AG08396 (cell line): Measurements from ENCODE around the gene ZSCAN22.
"Not testable (repeated sequence)": the region's sequence is repeated elsewhere in the genome, so short reads cannot be mapped to it uniquely, and the experiment has no call there.

Source experiments
- DNase-seq: peaks from one replicate; pipeline ENCODE4 v3.0.0; 2012; ENCODE audit warnings: low spot score, mixed read lengths

Gene ZSCAN22

DNA sequence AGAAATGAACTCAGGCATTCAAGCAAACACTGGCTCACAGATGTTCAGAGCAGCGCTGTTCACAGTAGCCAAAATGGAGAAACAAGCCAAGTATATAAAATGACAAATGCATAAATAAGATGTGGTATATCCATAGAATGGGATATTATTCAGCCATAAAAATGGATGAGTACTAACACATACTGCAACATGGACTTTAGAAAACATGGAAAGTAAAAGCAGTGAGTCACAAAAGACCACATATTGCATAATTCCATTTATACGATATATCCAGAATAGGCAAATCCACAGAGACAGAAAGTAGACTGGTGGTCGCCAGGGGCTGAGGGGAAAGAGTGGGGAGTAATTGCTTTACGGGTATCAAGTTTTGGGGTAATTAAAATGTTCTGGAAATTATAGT is 47.4 kb downstream of the ZSCAN22 start:
- DNase-seq = no peak

DNA sequence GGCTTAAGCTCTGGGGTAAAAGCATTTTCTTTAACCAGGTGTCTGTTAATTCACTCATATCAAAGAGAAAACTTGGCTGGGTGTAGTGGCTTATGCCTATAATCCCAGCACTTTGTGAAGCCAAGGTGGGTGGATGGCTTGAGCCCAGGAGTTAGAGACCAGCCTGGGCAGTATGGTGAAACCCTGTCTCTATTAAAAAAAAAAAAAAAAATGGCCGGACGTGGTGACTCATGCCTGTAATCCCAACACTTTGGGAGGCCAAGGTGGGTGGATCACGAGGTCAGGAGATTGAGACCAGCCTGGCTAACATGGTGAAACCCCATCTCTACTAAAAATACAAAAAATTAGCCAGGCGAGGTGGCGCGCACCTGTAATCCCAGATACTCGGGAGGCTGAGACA is 49.9 kb downstream of the ZSCAN22 start:
- DNase-seq = not testable (repeated sequence)

DNA sequence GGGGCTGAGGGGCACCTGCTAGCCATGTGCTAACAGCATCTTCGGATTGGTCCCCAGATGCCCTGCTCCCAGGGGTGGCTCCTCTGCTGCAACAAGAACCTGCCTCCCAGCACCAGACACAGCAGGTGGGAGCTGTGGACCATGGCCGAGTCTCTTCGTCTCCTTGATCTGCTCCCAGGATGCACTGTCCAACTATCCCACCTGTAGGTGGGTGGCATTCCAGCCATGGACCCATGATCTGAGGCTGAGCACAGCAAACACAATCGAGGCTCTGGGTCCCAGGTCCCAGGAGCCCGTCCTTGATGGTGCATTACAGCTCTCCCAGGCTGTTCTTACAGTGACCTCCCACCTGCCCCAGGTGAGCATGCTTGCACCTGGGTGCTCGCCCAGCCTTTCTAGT is 52.5 kb downstream of the ZSCAN22 start:
- DNase-seq = no peak

DNA sequence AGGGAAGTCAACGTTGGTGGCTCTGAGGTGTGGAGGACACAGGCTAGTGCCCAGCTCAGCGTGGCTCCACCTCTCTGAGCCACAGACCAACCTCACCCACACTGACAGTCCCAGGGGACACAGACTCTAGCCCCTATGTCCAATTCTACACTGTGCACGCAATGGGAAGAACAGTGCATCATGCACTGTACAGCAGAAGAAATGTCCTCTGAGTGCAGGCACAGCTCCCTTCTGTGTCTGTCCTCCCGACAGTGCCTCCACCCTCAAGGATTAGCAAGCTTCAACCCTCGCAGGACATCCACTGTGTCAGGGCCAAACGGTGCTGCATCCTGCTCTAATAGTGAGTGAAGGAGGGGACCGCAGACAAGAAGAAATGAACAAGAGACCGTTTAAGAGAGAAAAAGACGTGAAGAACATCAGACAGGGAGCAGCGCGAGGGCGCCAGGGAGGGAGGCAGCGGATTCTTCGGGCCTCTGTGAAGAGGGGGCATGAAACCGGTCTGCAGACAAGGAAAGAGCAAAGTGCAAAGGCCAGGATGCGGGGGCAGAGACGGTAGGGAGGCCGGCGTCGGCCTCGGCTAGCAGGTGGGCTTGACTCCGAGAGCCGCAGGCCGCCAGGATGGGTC is 53.4 kb downstream of the ZSCAN22 start:
- DNase-seq = no peak

DNA sequence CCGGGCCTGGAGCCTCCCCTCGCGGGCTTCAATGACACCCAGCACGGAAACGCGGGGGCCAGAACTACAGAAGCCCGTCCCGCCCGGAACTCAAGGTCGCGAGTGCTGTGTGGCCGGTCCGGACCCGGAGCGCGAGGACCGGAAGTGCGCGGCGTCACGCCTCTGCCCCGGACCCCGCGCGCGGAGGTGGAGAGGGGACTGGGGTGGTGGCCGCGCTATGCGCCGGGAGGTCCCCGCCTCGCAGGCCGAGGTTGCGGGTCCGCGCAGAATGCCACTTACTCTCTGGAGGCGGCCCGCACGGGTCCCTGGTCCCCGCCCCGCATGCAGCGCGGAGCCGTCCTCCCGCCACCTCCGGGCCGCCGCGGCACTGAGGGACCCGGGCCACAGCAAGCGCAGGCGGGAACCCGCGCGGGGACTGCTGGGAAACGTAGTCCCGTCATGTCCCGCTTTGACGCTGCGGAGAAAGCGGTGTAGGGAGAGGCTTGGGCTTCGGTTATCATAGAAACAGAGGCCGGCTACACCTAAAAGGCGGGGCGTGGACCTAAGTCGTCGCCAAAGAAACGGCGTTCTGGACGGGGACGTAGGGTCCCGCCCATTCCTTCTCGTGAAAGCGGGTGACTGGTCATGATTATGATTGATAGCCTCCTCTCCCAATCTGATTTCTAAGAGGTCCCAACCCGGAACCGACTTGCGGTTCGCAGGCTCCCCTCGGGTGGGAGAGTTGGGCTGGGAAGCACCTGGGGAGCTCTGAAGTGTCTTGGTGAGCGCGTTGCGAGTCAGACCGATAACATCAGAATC is 54.1 kb downstream of the ZSCAN22 start, which contains the start of gene ZNF837:
Gene ZNF837 (minus strand): TSS at position 369 of the 798 bp plus-strand sequence. CDS start 11,698 bp downstream, outside the sequence.
- DNase-seq = peak; percentile 98

DNA sequence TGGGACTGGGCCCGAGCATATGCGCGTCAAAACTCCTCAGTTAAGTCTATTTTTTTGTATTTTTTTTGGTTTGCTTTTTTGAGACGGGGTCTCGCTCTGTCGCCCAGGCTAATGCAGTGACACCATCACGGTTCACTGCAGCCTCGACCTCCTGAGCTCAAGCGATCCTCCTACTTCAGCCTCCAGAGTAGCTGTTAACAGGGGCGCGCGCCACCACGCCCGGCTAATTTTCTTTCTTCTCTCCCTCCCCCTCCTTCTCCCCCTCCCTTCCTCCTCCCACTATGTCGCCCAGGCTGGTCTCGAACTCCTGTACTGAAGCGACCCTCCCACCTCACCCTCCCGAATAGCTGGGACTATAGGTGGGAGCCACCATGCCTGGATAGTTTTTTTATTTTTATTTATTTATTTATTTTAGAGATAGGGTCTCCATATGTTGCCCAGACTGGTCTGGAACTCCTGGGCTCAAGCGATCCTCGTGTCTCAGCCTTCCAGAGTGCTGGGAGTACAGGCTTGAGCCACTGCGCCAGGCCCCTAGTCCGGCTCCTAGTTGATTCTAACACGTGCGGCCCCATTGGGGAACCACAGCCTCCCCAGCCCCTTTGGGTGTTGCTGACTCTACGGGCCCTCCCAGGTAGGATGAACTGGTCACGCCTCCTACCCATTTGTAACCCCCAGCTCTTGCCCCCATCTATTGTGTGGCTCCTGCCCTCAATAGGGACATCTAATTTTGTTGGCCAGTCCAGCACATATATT is 54.8 kb downstream of the ZSCAN22 start:
- no peak for DNase-seq

DNA sequence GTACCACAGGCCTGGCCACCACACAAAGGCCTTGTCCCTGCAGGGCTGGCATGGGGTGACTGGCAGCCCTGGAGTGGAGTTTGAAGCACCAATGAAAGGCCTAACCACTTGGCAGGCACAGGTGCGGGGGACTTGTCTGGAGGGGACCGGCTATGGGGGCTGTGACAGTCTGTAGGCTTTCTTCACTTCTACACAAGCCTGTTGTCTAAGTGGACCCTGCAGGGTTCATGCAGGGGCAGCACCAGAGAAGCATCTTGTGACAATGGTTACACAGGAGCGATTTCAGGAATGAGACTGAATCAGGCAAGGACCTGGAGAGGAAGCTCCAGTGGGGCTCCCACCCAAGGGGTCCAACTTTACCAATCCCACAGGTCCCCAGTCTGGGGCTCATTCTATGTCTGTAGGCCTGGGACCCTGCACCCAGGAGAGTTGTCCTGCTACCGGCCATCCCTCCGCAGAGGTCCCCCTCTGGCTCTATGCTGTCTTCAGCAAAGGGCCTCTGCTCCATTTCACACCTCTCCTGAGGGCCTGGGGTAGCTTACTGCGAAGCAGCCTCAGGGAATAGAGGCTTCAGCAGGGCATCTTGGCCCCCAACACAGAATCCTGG is 56.3 kb downstream of the ZSCAN22 start:
- DNase-seq = no peak

DNA sequence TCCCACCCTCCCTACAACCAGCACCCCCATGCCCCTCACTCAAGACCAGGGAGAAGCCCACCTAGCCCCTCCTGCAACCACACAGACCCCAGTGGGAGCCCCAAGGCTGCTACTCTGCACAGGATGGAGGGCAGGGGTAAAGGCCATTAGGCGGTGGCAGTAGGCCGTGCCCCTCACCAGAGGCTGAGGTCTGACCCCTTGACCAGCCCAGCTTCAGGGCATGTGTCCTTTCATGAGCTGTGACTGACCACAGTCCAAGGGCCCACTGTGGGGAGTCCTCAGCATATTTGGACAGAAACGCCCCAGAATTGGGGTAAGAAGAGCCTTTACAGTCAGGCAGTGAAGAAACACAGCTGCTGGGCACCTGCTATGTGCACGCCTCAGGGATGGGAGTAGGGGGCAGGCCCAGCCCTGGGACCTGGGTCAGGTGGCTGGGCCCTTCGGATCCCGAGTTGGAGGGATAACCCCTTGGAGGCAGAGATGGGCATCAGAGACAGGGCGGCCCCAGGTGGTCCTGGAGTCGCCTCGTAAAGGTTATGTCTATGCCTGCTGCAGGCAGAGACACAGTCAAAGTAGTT is 58.6 kb downstream of the ZSCAN22 start:
- no peak for DNase-seq

DNA sequence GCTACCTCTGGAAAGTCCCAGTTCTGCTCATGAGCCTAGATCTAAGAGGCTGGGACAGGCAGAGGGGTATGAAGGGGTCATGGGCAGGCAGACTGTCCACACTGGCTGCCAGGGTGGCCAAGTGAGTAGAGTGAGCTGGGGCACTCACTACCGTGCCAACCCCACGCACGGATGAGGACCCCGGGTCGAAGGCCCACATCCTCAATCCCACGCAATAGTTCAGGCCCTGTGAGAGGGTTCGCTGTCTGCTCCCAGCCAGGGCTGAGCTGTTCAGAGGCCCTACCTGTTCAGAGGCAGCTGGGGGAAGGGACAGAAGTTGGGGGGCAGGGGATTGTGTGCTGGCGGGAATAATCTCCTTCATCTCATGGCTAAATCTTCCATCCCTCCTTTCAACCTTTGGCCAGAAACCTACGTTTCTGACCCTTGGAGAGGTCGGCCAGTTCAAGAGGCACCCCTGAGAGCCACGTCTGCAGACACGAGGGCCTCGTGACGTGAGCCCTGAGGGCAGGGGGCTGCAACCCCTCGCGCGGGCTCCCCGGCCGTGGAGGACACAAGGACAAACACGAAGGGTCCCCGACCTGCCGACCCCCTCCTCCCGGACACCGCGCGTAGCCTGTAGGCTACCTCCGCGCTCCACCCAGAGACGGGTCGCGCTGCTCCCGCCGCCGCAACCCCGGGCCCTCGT is 59.2 kb downstream of the ZSCAN22 start:
- DNase-seq = no peak

DNA sequence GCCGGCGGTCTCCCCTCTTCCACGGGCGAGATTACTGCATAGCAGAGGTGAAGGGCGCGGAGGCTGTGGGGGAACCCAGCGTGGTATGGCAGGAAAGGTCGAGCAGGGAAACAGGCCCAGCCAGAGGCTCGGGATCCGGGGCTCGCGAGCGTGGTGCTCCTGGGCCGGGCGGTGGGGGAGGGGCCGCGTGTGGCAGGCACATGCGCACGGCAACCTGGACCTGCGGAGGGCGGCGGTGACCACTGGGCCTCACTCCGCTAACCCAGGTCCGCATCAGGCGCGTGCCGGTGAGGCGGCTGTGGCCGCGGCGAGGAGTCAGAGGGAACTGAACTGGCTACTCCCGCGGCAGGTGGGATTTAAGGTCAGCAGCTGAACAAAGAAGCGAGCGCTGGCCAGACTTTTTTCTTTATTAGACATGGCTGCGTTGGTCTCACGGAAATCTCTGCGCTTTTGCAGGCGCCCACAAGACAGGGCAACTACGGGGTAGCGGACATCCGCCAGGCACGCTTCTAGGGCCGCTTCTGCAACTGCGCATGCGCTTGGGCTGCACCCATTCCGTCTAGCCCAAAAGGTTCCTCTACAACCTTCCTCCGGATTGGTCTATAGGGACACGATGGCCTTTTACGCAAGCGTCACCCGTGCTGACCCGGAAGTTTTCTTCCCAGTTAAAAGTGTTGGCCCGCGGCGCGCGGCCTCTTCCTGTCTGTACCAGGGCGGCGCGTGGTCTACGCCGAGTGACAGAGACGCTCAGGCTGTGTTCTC is 60.0 kb downstream of the ZSCAN22 start, which contains the start of gene RPS5:
Gene RPS5 (plus strand): TSS at position 694 of the 762 bp plus-strand sequence. CDS start 869 bp downstream, outside the sequence.
- DNase-seq = peak; percentile 99

DNA sequence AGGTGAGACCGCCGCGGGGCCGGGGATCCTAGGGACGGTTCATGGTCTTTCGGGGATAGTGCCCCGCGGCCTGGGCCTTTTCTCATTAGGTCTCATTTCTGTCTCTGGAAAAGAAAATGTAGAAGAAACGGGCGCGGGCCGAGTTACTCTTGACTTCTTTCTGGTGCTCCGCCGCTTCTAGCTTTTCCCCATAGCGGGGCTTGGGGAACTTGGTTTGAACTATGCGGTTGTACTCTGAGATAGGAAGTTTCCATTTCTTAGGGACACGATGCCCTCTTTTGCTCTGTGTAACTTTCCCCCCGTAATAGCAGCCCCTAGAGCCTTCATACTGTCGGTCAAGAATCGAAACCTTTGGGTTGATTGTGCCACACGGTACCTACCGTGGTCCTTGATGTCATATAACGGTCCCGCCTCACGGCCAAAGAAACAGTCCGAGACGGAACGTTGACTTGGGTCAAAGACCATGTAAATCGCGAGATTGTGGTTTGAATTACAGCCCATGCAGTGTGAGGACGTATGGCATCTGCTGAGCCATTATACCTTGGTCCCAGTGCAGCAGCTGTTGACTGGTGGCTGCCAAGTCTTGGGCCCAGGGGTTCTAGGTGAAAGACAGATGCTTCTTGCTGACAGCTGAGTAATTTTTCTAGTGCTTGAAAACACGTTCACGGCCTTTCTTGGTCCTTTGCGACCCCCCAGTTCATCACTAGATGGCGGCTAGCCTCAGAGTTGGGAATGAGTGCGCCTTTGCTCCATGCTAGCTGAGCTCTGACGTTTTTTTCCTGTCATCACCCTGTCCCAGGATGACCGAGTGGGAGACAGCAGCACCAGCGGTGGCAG is 60.8 kb downstream of the ZSCAN22 start:
- DNase-seq = no peak

DNA sequence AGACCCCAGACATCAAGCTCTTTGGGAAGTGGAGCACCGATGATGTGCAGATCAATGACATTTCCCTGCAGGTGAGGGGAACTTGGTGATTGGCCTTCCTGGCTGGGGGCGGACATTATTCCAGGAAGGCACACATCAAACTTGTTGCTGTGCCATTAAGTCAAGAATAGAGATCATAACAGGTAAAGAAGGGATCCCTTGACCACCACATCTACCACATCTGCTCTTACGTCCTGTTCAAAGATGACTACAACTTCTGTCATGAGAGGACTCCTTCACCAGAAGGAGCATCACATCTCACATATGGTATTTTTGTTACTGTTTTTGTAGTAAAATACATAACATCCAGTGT is 61.4 kb downstream of the ZSCAN22 start:
- no peak for DNase-seq
